ENCODE data around the gene SYT2. TPM values are rescaled to one million over a fixed set of nuclear protein-coding genes. Genes with fewer than 3 reads are reported as not detected.
"Not testable (repeated sequence)": the region's sequence is repeated elsewhere in the genome, so short reads cannot be mapped to it uniquely, and the experiment has no call there.

The SYT2 gene
- total and polyA plus RNA-seq, 2 donors from 2014 or later = 0.15 to 0.19 TPM

DNA sequence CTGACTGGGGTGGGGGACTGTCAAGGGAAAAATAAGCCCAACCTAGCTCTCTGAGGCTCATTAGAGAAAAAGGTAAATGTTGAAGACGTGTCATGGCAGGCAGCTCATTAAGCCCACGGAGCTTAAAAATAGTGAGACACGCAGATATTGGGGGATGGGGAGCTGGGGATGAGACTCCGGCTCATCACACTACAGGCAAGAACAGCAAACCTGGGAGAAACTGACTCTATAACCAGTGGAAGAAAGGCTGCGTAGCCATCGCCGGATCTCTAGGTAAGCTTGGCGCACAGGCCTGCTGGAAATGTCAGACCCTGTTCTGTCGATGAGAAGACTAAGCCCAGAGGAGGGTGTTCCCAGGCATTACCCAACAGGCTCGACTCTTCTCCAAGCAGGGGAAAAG lies 78.0 kb downstream of the SYT2 start:
- FAIRE-seq = no peak
- Histone ChIP-seq H3K9me3 (ENCODE audit: control insufficient read depth in 2 of 3, insufficient read depth in 1 of 3, low read length in 3 of 3) (no peaks in the 10 kb centered on the region), H3K4me3 (ENCODE audit: low read length in 3 of 3) (no peak overlapping the region), H3K27me3 (ENCODE audit: control insufficient read depth, insufficient read depth, low read length) (no peaks in the 10 kb centered on the region), H3K9ac (ENCODE audit: low read length in 3 of 3) (no peak overlapping the region), H3K36me3 (ENCODE audit: control insufficient read depth in 2 of 3, insufficient read depth in 3 of 3, low read length in 3 of 3) (no peaks in the 10 kb centered on the region), H3K27ac (ENCODE audit: low read depth in 2 of 2, low read length in 2 of 2) (no peak overlapping the region), H3K4me1 (ENCODE audit: control insufficient read depth in 2 of 3, insufficient read depth in 2 of 3, low read depth in 1 of 3, low read length in 3 of 3) (no peaks in the 10 kb centered on the region)
- TF ChIP-seq, protein P1, sequence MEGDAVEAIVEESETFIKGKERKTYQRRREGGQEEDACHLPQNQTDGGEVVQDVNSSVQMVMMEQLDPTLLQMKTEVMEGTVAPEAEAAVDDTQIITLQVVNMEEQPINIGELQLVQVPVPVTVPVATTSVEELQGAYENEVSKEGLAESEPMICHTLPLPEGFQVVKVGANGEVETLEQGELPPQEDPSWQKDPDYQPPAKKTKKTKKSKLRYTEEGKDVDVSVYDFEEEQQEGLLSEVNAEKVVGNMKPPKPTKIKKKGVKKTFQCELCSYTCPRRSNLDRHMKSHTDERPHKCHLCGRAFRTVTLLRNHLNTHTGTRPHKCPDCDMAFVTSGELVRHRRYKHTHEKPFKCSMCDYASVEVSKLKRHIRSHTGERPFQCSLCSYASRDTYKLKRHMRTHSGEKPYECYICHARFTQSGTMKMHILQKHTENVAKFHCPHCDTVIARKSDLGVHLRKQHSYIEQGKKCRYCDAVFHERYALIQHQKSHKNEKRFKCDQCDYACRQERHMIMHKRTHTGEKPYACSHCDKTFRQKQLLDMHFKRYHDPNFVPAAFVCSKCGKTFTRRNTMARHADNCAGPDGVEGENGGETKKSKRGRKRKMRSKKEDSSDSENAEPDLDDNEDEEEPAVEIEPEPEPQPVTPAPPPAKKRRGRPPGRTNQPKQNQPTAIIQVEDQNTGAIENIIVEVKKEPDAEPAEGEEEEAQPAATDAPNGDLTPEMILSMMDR (IDR thresholded peaks at IDR 0.05; ENCODE audit: borderline replicate concordance, extremely low read depth, insufficient read depth) = no peak
- intact Hi-C loops (cut with DNase I) = no loop called here
- peak in 1 of 5 donors; percentile 53 for DNase-seq

DNA sequence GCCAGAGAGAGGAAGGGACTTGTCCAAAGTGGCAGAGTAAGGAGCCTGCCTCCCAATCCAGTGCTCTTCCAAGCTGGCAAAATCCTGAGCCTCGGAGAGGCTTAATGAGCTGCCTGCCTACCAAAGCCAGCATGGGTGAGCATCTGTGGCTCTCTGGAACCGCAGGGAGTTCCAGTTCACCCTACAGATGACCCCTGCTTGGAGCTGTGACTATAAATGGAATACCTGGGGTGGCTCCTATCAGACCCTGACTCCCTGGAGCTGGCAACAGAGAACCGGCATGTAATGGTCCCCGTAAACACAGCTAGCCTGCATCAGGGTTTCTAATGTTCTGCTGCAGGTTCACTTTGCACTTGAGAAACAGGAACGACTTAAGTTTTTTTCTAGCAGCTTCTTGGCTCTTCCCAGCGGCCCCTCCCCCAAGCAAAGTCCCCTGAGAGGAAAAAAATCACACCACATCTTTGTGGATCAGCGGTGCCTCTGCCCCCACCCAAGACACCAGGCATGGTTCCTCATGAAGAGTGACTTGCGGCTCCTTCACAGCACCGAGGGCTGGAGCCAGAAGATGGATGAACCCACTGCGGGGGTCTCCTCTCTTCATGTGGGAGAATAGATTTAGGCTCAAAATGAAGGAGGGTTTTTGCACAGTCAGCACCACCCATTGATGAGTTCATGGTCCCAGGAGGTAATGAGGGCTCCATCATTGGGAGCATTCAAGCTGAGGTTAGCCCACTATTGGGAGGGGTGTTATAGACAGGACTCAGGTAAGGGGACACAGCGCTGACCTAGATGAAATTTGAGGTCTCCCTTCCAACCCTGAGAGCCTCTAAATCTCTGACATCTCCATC lies 79.0 kb downstream of the SYT2 start:
- no peaks in the 10 kb centered on the region for H3K4me1 ChIP-seq (ENCODE audit: control insufficient read depth in 2 of 3, insufficient read depth in 2 of 3, low read depth in 1 of 3, low read length in 3 of 3)
- intact Hi-C loops (cut with DNase I) = no loop called here
- H3K4me3 ChIP-seq (ENCODE audit: low read length in 3 of 3) = no peak overlapping the region
- H3K36me3 ChIP-seq (ENCODE audit: control insufficient read depth in 2 of 3, insufficient read depth in 3 of 3, low read length in 3 of 3) = no peaks in the 10 kb centered on the region
- DNase-seq (peak in 1 of 5 donors; percentile 6), FAIRE-seq (no peak)
- no peaks in the 10 kb centered on the region for H3K9me3 ChIP-seq (ENCODE audit: control insufficient read depth in 2 of 3, insufficient read depth in 1 of 3, low read length in 3 of 3)
- H3K27ac ChIP-seq (ENCODE audit: low read depth in 2 of 2, low read length in 2 of 2) = no peak overlapping the region
- no peak overlapping the region for H3K9ac ChIP-seq (ENCODE audit: low read length in 3 of 3)
- no peaks in the 10 kb centered on the region for H3K27me3 ChIP-seq (ENCODE audit: control insufficient read depth, insufficient read depth, low read length)
- TF ChIP-seq, protein P1 (IDR thresholded peaks at IDR 0.05; ENCODE audit: borderline replicate concordance, extremely low read depth, insufficient read depth) = no peak

DNA sequence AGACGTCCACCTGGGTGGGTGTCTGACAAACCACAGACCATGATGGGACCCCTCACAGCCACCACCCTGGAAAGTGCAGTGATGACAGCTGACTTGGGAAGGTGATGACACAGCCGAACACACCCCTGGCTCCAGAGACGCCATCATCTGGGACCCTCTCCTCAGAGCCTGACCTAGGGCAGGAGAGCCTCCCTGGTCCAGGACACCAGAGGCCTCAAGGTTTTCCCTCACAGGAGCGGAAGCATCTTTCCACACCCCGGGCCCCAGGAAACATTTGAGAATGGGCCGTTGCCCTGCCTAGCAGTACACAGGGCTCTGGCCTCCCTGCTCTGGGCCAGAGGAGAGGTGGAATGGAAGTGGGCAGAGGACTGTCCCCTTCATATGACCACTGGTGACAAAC lies 79.7 kb downstream of the SYT2 start:
- DNase-seq = no peak
- no peaks in the 10 kb centered on the region for H3K9me3 ChIP-seq (ENCODE audit: control insufficient read depth in 2 of 3, insufficient read depth in 1 of 3, low read length in 3 of 3)
- H3K27ac ChIP-seq (ENCODE audit: low read depth in 2 of 2, low read length in 2 of 2) = no peak overlapping the region
- no peak overlapping the region for H3K9ac ChIP-seq (ENCODE audit: low read length in 3 of 3)
- intact Hi-C loops (cut with DNase I) = no loop called here
- H3K4me3 ChIP-seq (ENCODE audit: low read length in 3 of 3) = no peak overlapping the region
- FAIRE-seq = no peak
- H3K27me3 ChIP-seq (ENCODE audit: control insufficient read depth, insufficient read depth, low read length) = no peaks in the 10 kb centered on the region
- TF ChIP-seq, protein P1 (IDR thresholded peaks at IDR 0.05; ENCODE audit: borderline replicate concordance, extremely low read depth, insufficient read depth) = no peak
- peaks cover 0 to 4% (median 0%) of the 10 kb centered on the region in 3 donors for H3K4me1 ChIP-seq (ENCODE audit: control insufficient read depth in 2 of 3, insufficient read depth in 2 of 3, low read depth in 1 of 3, low read length in 3 of 3)
- H3K36me3 ChIP-seq (ENCODE audit: control insufficient read depth in 2 of 3, insufficient read depth in 3 of 3, low read length in 3 of 3) = no peaks in the 10 kb centered on the region

DNA sequence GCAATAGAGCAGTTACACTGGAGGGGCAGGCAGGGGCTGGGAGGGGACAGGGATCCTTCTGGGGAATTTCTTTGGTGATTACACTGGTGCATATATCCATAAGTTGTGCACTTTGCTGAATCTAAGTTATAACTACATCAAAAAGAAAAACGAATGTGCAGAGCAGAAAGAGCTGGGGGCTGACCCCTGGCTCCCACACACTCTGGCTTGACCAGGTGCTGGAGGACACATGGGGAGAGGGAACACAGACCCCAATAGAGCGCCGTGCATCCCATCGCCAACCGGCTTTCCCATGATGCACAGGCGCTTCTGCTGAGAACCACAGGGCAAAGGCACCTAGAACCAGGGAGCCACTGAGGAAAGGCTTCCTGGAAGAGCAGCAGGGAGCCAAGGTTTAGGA lies 80.2 kb downstream of the SYT2 start:
- H3K36me3 ChIP-seq (ENCODE audit: control insufficient read depth in 2 of 3, insufficient read depth in 3 of 3, low read length in 3 of 3); H3K4me1 ChIP-seq (ENCODE audit: control insufficient read depth in 2 of 3, insufficient read depth in 2 of 3, low read depth in 1 of 3, low read length in 3 of 3); H3K27ac ChIP-seq (ENCODE audit: low read depth in 2 of 2, low read length in 2 of 2); H3K27me3 ChIP-seq (ENCODE audit: control insufficient read depth, insufficient read depth, low read length); H3K4me3 ChIP-seq (ENCODE audit: low read length in 3 of 3); intact Hi-C loops (cut with DNase I); H3K9ac ChIP-seq (ENCODE audit: low read length in 3 of 3); H3K9me3 ChIP-seq (ENCODE audit: control insufficient read depth in 2 of 3, insufficient read depth in 1 of 3, low read length in 3 of 3); FAIRE-seq: not testable (repeated sequence)
- peak in 1 of 5 donors; percentile 19 for DNase-seq

DNA sequence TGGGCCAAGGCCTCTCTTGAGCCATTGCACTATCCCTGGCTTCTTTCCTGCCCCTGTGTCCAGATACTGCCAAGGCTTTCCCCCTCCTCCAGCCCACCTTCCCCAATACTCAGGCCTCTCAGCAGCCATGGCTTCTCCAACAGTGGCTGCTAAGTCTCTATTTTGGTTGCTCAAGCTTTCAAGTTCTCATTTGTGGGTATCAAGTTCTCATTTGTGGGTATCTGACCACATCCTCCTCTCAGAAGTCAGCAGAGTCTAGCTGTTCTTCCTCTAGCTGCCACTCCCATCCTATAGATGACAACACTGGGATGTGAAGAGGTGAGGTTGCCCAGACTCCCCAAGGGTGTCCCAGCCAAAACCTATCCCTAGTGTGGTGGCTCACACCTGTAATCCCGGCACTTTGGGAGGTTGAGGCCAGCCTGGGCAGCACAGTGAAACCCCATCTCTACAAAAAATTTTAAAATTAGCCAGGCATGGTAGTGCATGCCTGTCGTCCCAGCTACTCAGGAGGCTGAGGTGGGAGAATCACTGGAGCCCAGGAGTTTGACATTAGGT lies 80.9 kb downstream of the SYT2 start:
- H3K9ac ChIP-seq (ENCODE audit: low read length in 3 of 3); H3K27ac ChIP-seq (ENCODE audit: low read depth in 2 of 2, low read length in 2 of 2); FAIRE-seq; H3K4me3 ChIP-seq (ENCODE audit: low read length in 3 of 3); H3K36me3 ChIP-seq (ENCODE audit: control insufficient read depth in 2 of 3, insufficient read depth in 3 of 3, low read length in 3 of 3); intact Hi-C loops (cut with DNase I); H3K9me3 ChIP-seq (ENCODE audit: control insufficient read depth in 2 of 3, insufficient read depth in 1 of 3, low read length in 3 of 3); H3K4me1 ChIP-seq (ENCODE audit: control insufficient read depth in 2 of 3, insufficient read depth in 2 of 3, low read depth in 1 of 3, low read length in 3 of 3); H3K27me3 ChIP-seq (ENCODE audit: control insufficient read depth, insufficient read depth, low read length): not testable (repeated sequence)
- DNase-seq = peak in 1 of 5 donors; percentile 29
